Common myeloid progenitor, CD34-positive (primary cell): ENCODE results near the gene TMC4.

ENCODE experiments used
- CTCF ChIA-PET: fragments of 350-600 bp; sonication (Branson Sonifier 250); formaldehyde crosslinking; loops from one replicate; lab custom pipeline; 2021; ENCODE audit warnings: antibody characterized with exemption; lab: Charles Lee
- POLR2A ChIA-PET: fragments of 350-600 bp; sonication (Branson Sonifier 250); formaldehyde crosslinking; loops from one replicate; lab custom pipeline; 2021; ENCODE audit warnings: antibody characterized with exemption; lab: Charles Lee
- DNase-seq, 3 donors: peaks; one replicate each; pipeline versions ENCODE4 v3.0.0 to v3.0.0-alpha.2; 2013
- H3K27ac ChIP-seq, 2 experiments: 1 replicate in 1 of 2; 2 replicates in 1 of 2; pipeline ENCODE4 v1.7.0; 2013; ENCODE audit warnings: inconsistent platforms in 2 of 2, low read length in 2 of 2, mild to moderate bottlenecking in 2 of 2, low read depth in 1 of 2, moderate library complexity in 1 of 2; ENCODE audit not compliant: severe bottlenecking in 2 of 2, insufficient read depth in 1 of 2, poor library complexity in 1 of 2
- H3K27me3 ChIP-seq, 5 experiments: replicated peaks in 2 of 5; 1 replicate in 3 of 5; 2 replicates in 2 of 5; pipeline versions ENCODE4 v1.6.1 to v1.7.0; 2013; ENCODE audit warnings: low read length in 4 of 5, mild to moderate bottlenecking in 2 of 5, moderate library complexity in 2 of 5, inconsistent platforms in 1 of 5; ENCODE audit not compliant: insufficient read depth in 5 of 5, control insufficient read depth in 4 of 5
- H3K36me3 ChIP-seq, 4 experiments: 1 replicate in 2 of 4; 2 replicates in 2 of 4; pipeline versions ENCODE4 v1.6.1 to v1.7.0; 2013; ENCODE audit warnings: low read length in 3 of 4, control low read depth in 1 of 4, mild to moderate bottlenecking in 1 of 4; ENCODE audit not compliant: control insufficient read depth in 4 of 4, insufficient read depth in 4 of 4
- H3K4me1 ChIP-seq, 4 experiments: 1 replicate in 3 of 4; 2 replicates in 1 of 4; pipeline versions ENCODE4 v1.6.1 to v1.7.1; 2013; ENCODE audit warnings: low read length in 3 of 4, mild to moderate bottlenecking in 3 of 4, control low read depth in 1 of 4, inconsistent platforms in 1 of 4, moderate library complexity in 1 of 4; ENCODE audit not compliant: control insufficient read depth in 4 of 4, insufficient read depth in 4 of 4; ENCODE audit errors: control extremely low read depth in 1 of 4
- H3K4me3 ChIP-seq, 7 experiments: 1 replicate in 4 of 7; 2 replicates in 3 of 7; pipeline versions ENCODE4 v1.5.1 to v1.7.0; 2013; ENCODE audit warnings: mild to moderate bottlenecking in 7 of 7, low read length in 6 of 7, moderate library complexity in 6 of 7, inconsistent platforms in 2 of 7, low read depth in 2 of 7, control low read depth in 1 of 7; ENCODE audit not compliant: insufficient read depth in 4 of 7, control insufficient read depth in 1 of 7; ENCODE audit errors: extremely low read depth in 1 of 7
- H3K9me3 ChIP-seq, 5 experiments: 1 replicate in 4 of 5; 2 replicates in 1 of 5; pipeline versions ENCODE4 v1.6.1 to v1.7.1; 2013; ENCODE audit warnings: low read length in 4 of 5, mild to moderate bottlenecking in 2 of 5, inconsistent platforms in 1 of 5, low read depth in 1 of 5, moderate library complexity in 1 of 5; ENCODE audit not compliant: control insufficient read depth in 4 of 5, insufficient read depth in 2 of 5; ENCODE audit errors: control extremely low read depth in 1 of 5
- WGBS: methylation state at CpG from one replicate; pipeline ENCODE4 v1.1.5; 2013; ENCODE audit not compliant: insufficient coverage; 5-methylcytosine and 5-hydroxymethylcytosine counted together

The TMC4 gene

DNA sequence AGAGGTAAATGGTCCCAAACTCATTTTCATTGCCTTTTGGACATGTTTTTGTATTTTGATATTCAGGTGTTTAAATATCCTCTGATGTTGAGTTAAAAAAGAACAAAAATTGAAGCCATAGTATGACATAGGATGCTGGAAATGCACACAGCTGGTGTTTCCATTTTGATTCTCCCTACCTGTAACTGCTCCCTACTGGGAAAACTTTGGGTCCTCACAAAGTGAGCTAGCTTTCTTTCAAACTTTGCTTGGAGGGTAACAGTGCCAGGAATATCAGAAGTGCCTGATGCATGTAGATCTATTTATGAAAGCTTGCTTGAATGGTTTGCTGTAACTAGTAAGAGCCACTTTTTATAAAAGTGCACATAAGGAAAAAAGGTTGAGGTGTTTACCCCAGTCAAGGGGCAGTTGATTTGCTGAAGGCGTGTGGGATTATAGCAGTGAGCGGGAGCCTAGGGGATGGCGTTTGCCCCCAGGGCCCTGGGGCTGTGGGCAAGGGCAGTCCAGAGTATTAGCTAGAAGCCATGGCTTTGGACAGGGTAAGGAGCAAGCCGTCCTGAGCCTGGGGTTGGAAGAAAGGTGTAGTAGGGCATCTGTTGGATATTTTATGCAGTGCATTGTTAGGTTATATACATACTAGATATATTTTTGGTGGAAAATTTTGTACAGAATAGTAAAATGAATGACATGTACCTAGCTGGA, 32.0 kb upstream of the TMC4 start:
- WGBS, result 97% methylated on average over 3 of the region's 4 CpGs
- H3K27me3 ChIP-seq, result no peaks in the 10 kb centered on the region
- no peak for DNase-seq
- H3K36me3 ChIP-seq, result peaks cover 11 to 61% (median 48%) of the 10 kb centered on the region in 4 experiments
- ChIA-PET POLR2A (interaction anchor here (0.7 kb wide), 1 partner anchor 13 kb away, joined by 3 read pairs; no protein-coding TSS in a partner anchor), CTCF (interaction anchor here (1.0 to 4.3 kb wide), 5 partner anchors 13 to 36 kb away, joined by 3 to 24 read pairs (median 4); partner anchors contain the start of genes MBOAT7 and TSEN34)
- H3K4me1 ChIP-seq, result peaks cover 22 to 94% (median 88%) of the 10 kb centered on the region in 4 experiments
- peak overlapping the region in 3 of 7 experiments; percentile 16 to 96 (median 60) for H3K4me3 ChIP-seq
- peak overlapping the region; percentile 64 to 96 for H3K27ac ChIP-seq
- no peaks in the 10 kb centered on the region for H3K9me3 ChIP-seq

DNA sequence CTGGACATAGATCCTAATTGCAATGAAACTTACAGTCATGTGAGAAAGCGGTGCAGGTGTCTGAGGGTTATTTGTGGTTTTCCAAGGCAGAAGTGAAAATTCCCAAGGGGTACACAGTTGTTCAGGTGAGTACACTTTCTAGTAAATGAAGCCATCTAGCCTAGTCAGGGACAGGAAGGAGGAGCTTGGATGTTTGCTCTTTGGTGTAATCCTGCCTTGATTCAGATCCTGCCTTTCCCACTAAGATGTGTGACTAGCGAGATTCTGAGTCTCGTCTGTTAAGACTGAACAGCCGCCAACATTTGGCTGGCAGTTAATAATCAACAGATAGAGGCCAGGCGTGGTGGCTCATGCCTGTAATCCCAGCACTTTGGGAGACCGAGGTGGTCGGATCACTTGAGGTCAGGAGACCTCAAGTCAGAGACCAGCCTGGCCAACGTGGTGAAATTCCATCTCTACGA, 30.2 kb upstream of the TMC4 start:
- WGBS, result 94% methylated on average over 8 of the region's 9 CpGs
- Histone ChIP-seq H3K9me3 (no peaks in the 10 kb centered on the region), H3K4me3 (peak overlapping the region in 6 of 7 experiments; percentile 7 to 96 (median 92)), H3K27ac (peak overlapping the region; percentile 96 to 97), H3K36me3 (peaks cover 11 to 61% (median 48%) of the 10 kb centered on the region in 4 experiments), H3K27me3 (no peaks in the 10 kb centered on the region), H3K4me1 (peaks cover 21 to 81% (median 74%) of the 10 kb centered on the region in 4 experiments)
- ChIA-PET CTCF (interaction anchor here (1.6 to 2.4 kb wide), 3 partner anchors 11 to 29 kb away, joined by 4 to 9 read pairs (median 6); partner anchors contain the start of gene TSEN34), POLR2A (interaction anchor here (0.8 to 1.4 kb wide), 2 partner anchors 12 to 14 kb away, joined by 3 to 5 read pairs; partner anchors contain the start of genes MBOAT7 and TSEN34)
- no peak for DNase-seq

DNA sequence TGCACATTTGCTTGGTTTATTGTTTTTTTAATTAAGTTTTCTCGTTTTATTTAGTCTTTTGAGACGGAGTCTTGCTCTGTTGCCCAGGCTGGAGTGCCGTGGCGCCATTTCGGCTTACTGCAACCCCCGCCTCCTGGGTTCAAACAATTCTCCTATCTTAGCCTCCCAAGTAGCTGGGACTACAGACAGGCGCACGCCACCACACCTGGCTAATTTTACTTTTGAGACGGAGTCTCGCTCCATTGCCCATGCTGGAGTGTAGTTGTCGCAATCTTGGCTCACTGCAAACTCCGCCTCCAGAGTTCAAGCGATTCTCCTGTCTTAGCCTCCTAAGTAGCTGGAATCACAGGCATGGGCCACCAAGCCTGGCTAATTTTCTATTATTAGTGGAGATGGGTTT, 29.0 kb upstream of the TMC4 start:
- Histone ChIP-seq H3K27me3 (no peaks in the 10 kb centered on the region), H3K27ac (peak overlapping the region; percentile 96 to 97), H3K36me3 (peaks cover 11 to 59% (median 49%) of the 10 kb centered on the region in 4 experiments), H3K4me3 (peak overlapping the region; percentile 39 to 96 (median 90)), H3K4me1 (peaks cover 20 to 69% (median 63%) of the 10 kb centered on the region in 4 experiments), H3K9me3 (no peaks in the 10 kb centered on the region)
- CTCF ChIA-PET, result interaction anchor here (1.2 to 2.4 kb wide), 3 partner anchors 10 to 18 kb away, joined by 3 to 9 read pairs (median 6); partner anchors contain the start of gene TSEN34
- POLR2A ChIA-PET, result interaction anchor here (1.4 to 3.5 kb wide), 2 partner anchors 8 to 12 kb away, joined by 5 to 33 read pairs; partner anchors contain the start of gene MBOAT7
- DNase-seq, result no peak
- 93% methylated on average over 11 of the region's 13 CpGs for WGBS

DNA sequence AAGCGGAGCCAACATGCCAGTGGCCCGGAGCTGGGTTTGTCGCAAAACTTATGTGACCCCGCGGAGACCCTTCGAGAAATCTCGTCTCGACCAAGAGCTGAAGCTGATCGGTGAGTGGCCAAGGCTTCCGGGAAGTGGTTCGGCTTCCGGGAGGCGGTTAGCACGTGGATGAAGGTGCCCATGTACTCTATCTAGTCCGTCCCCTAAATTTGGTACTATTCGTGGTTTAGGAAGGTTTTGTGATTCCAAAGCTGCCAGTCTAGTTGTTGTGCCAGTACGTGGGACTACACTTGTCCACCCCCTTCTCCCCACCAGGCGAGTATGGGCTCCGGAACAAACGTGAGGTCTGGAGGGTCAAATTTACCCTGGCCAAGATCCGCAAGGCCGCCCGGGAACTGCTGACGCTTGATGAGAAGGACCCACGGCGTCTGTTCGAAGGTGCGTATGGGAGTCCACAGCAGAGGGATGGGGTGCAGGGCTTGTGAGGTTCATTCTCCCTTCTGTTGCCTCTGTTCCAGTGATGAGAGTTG, 28.3 kb upstream of the TMC4 start:
- 7% methylated on average over 23 of the region's 28 CpGs for WGBS
- ChIA-PET POLR2A (interaction anchor here (0.7 to 3.5 kb wide), 5 partner anchors 8 to 392 kb away, joined by 3 to 33 read pairs (median 4); partner anchors contain the start of genes CNOT3, MBOAT7 and TSEN34), CTCF (interaction anchor here (0.9 to 3.0 kb wide), 5 partner anchors 9 to 31 kb away, joined by 3 to 18 read pairs (median 5); no protein-coding TSS in a partner anchor)
- peaks cover 11 to 52% (median 44%) of the 10 kb centered on the region in 4 experiments for H3K36me3 ChIP-seq
- no peaks in the 10 kb centered on the region for H3K9me3 ChIP-seq
- H3K4me1 ChIP-seq, result peaks cover 17 to 62% (median 56%) of the 10 kb centered on the region in 4 experiments
- H3K27ac ChIP-seq, result peak overlapping the region; percentile 96 to 97
- H3K4me3 ChIP-seq, result peak overlapping the region; percentile 39 to 96 (median 90)
- DNase-seq, result no peak
- H3K27me3 ChIP-seq, result no peaks in the 10 kb centered on the region

DNA sequence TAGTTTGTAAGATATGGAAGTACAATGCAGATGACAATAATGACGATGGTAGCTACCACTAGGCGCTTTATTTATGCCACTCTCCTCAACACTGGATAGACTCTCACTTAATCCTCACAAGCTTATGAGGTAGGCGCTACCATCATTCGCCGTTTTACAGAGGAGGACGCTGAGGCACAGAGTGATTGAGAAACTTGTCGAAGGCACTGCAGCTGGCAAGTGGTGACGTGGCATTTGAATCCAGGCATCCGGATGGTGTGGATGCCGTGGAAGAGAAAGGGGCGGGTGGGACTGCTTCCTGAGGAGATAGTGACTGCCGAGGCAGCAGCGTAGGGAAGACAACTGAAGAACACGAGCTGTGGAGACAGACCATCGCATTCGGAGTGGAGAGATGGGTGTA, 26.4 kb upstream of the TMC4 start:
- 92% methylated on average over 8 of the region's 16 CpGs for WGBS
- peaks cover 9 to 44% (median 37%) of the 10 kb centered on the region in 4 experiments for H3K4me1 ChIP-seq
- POLR2A ChIA-PET, result interaction anchor here (2.4 to 3.5 kb wide), 2 partner anchors 9 to 10 kb away, joined by 28 to 33 read pairs; partner anchors contain the start of genes MBOAT7 and TSEN34
- no peak for DNase-seq
- H3K27ac ChIP-seq, result no peak overlapping the region
- no peaks in the 10 kb centered on the region for H3K27me3 ChIP-seq
- no peaks in the 10 kb centered on the region for H3K9me3 ChIP-seq
- peaks cover 2 to 40% (median 35%) of the 10 kb centered on the region in 4 experiments for H3K36me3 ChIP-seq
- H3K4me3 ChIP-seq, result no peak overlapping the region
- CTCF ChIA-PET, result interaction anchor here (1.2 to 3.0 kb wide), 5 partner anchors 10 to 71 kb away, joined by 3 to 18 read pairs (median 3); partner anchors contain the start of gene MBOAT7

GRCh38 chr19:54197121-54197520, 24.2 kb upstream of the TMC4 start:
- H3K27me3 ChIP-seq, result no peaks in the 10 kb centered on the region
- H3K36me3 ChIP-seq, result peaks cover 3 to 32% (median 25%) of the 10 kb centered on the region in 4 experiments
- ChIA-PET CTCF (interaction anchor here (1.1 to 1.5 kb wide), 3 partner anchors 9 to 11 kb away, joined by 3 to 5 read pairs (median 4); no protein-coding TSS in a partner anchor), POLR2A (no interaction called here)
- H3K9me3 ChIP-seq, result no peaks in the 10 kb centered on the region
- 100% methylated on average over 1 of the region's 3 CpGs for WGBS
- no peak overlapping the region for H3K4me3 ChIP-seq
- no peak overlapping the region for H3K27ac ChIP-seq
- peaks cover 3 to 26% (median 20%) of the 10 kb centered on the region in 4 experiments for H3K4me1 ChIP-seq
- DNase-seq, result no peak
